ENCODE results near the gene USP28.
A peak's percentile ranks its signal among the peaks of the same experiment; 100 is the strongest.
"Not testable (repeated sequence)": the region's sequence is repeated elsewhere in the genome, so short reads cannot be mapped to it uniquely, and the experiment has no call there.

The USP28 gene, protein sequence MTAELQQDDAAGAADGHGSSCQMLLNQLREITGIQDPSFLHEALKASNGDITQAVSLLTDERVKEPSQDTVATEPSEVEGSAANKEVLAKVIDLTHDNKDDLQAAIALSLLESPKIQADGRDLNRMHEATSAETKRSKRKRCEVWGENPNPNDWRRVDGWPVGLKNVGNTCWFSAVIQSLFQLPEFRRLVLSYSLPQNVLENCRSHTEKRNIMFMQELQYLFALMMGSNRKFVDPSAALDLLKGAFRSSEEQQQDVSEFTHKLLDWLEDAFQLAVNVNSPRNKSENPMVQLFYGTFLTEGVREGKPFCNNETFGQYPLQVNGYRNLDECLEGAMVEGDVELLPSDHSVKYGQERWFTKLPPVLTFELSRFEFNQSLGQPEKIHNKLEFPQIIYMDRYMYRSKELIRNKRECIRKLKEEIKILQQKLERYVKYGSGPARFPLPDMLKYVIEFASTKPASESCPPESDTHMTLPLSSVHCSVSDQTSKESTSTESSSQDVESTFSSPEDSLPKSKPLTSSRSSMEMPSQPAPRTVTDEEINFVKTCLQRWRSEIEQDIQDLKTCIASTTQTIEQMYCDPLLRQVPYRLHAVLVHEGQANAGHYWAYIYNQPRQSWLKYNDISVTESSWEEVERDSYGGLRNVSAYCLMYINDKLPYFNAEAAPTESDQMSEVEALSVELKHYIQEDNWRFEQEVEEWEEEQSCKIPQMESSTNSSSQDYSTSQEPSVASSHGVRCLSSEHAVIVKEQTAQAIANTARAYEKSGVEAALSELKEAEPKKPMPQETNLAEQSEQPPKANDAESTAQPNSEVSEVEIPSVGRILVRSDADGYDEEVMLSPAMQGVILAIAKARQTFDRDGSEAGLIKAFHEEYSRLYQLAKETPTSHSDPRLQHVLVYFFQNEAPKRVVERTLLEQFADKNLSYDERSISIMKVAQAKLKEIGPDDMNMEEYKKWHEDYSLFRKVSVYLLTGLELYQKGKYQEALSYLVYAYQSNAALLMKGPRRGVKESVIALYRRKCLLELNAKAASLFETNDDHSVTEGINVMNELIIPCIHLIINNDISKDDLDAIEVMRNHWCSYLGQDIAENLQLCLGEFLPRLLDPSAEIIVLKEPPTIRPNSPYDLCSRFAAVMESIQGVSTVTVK

DNA sequence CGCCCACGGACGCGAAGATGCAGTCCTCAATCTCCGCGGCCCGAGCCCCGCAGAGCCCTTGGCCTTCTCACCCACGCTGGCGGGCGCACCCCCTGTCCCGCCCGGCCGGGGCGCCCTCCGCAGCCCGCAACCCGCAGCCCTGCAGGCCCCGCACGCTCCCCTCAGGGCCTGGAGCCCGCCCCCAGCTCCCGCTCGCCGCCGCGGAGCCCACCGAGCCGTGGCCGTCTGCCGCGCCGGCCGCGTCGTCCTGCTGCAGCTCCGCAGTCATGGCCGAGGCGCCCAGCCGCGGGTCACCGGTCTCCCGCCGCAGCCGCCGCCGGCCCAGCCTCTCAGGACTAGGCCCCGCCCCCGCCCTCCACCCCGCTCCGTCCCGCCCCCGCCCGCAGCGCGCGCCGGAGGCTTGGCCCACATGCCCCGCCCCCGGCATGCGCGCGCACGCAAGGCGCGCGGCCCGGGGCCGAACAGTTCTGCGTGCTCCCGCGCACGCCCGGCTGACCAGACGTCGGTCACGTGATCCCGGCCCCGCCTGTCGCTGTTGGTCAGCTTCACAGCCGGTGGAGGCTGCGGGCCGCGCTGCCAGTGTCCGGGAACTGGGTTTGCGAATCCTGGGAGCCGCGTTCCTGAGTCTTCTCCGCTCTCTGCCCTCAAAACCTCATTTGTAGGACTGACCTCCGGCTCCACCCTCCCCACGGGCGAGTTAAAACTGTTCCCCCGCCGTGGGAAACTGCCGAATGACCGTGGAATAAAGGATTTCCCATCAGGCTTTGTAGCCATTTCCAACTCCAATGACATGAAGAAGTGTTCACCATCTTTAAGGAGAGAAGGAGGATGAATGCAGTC is at the start of gene USP28:
TSS of gene USP28 (minus strand) at position 339 of the 840 bp plus-strand sequence. CDS start at position 268, 71 bp downstream.
- DNase-seq (ENCODE audit: low spot score) = peak; percentile 99

DNA sequence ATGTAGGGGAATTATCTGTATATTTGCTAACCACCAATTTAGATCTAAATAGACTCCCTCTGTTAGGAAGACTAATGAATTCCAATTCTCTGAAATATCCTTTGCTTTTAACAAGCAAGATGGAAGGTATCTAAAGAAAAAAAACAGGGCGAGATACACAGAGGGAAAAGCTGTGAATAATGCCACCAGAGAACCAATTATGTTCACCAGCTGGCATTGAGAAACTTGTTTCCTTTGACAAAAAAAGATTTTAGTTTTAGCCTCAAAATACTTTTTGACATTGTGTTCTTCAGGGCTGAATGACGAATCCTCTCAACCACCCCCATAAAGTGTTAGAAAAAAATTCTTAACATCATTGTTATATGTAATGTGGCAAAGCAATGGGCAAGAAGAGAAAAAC is 48.2 kb upstream of the USP28 start:
- DNase-seq (ENCODE audit: low spot score) = no peak

DNA sequence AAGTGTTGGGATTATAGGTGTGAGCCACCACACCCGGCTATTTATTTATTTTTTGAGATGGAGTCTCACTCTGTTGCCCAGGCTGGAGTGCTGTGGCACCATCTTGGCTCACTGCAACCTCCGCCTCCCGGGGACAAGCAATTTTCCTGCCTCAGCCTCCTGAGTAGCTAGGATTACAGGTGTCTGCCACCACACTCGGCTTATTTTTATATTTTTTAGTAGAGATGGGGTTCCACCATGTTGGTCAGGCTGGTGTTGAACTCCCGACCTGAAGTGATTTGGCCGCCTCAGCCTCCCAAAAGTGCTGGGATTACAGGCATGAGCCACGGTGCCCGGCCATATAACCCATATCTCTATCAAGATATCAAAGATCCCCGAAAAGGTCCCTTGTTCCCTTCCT is 36.1 kb upstream of the USP28 start:
- not testable (repeated sequence) for DNase-seq (ENCODE audit: low spot score)

DNA sequence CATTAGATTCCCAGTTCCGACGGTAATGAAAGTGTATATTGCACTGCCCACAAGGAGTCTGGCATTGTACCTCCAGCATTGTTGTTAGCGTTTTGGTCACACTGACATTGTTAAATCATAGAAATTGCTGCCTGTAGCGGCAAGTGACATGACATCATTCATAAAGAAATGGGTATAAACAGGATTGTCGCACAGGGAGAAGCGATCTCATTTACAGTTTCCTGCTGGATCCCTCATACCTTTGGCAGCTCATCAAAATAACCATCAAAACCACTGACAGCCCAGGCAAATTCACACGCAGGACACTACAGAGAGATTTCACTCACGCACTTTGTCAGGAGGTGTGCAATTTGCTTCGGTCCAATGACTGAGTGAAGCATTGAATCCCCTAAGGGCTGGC is 32.7 kb upstream of the USP28 start:
- DNase-seq (ENCODE audit: low spot score) = no peak

DNA sequence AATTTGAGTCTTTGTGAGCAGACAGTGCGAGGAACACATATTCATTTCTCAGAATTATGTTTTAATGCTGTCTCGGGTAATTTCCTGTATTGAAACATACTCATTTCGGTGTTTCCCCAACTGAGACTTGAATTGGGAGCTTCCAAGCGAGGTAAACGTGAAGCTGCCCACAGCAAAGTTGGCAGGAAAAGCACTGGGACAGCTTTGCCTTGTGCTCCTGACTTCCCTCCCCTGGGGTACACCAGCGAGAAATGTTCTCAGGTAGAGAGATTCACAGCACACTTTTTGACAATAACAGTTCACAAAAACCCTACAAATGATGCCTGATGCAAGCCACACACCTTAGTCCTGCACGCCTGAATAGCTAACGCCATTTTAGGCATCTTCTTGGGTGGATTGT is 32.3 kb upstream of the USP28 start:
- DNase-seq (ENCODE audit: low spot score) = no peak

DNA sequence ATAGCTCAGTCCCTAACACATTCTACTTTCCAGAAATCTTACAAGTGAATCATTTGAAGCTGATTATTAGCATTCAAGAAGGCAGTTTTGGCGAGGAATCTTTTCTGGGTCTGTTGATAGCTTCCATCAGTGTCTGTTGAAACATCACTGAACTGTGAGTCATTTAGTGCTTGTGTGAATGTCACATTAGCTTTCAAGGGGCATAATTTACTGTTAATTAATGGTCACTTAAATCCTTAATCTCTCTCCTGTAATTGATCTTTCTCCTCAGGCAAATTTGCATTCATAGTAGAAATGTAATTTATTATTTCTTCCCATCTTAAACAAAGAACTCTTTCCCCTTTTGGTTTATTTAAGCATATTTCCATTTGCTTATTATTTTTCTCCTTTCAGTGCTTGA is 31.8 kb upstream of the USP28 start:
- DNase-seq (ENCODE audit: low spot score) = no peak

DNA sequence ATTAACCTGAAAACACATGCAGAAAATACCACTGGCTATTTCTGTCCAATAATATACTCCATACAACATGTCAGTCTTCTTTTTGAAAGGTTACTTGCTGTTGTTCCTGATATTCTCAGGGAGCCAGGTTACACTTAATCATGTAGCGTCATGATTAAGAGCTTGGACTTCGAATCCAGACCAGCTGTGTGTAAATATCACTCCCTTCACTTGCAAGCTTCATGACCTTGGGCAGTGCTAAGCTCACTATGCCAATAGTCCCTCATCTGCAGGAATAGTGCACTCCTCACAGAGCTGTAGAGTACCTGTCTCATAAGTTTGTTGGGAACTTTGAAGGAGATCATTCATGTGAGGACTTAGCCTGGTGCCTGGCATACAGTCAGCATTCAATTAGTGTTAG is 31.1 kb upstream of the USP28 start:
- no peak for DNase-seq (ENCODE audit: low spot score)

DNA sequence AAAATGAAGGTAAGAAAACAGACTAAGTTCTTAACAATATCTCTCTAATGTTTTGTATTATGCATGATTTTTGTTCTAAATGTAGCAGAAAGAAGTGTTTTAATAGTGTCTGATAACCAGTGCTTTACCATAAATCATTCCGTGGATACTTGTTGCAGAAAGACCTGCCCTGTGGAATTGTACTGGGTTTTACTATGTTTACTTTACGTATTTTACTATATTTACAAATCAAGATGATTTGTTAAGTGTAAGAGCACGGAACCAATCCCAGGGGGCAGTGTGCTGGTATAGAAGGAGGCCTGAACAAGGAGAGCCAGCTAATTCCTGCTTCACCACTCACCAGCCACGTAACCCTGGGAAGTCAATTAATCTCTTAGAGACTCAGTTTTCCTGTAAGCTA is 30.7 kb upstream of the USP28 start:
- DNase-seq (ENCODE audit: low spot score) = peak; percentile 50

DNA sequence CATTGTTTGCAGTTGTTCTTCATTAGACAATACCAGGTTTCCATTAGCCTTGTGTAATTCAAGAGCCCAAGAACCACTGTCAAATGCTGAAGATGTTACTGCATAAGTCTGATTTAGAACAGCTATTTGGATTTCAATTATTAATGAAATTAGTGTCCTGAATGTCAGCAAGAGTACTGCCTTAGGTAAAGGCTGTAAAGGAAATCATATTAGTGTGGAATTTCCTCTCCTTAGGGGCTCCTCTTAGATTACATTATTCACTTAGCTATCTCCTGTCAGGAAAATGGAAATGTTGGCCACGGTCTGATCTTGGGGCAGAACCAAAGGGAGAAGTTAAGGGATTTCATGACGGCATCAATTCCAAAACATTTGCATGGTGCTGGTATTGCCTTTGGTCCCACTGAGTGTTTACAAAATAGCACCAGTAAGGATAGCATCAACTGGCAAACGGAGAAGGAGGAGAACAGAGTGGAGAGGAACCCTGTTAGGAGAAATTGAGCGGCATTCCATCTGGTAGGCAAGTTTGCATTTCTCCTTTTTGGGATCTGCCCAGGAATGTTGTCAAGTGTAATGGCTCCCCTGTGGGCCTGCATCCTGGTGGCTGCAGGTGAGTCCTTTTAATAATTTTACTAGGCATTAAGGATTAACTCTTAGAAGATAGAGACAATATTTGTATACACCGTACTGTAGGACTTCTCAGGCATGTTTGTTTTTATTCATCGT is 29.2 kb upstream of the USP28 start, which contains the start of gene HTR3B:
TSS of gene HTR3B (plus strand) at position 418 of the 723 bp plus-strand sequence. CDS start at position 556, 138 bp downstream.
- DNase-seq (ENCODE audit: low spot score) = no peak

DNA sequence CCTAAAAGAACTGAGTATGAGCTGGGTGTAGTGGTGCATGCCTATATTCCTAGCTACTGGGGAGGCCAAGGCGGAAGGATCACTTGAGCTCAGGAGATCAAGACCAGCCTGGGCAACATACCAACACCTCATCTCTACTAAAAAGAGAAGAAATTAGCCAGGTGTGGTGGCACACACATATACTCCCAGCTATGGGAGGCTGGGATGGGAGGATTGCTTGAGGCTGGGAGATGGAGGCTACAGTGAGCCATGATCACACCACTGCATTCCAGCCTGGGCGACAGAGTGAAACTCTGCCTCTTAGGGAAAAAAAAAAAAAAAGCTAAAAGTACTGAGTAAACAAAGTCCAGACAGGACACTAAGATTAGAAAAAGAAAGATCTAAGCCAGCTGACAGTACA is 25.8 kb upstream of the USP28 start:
- DNase-seq (ENCODE audit: low spot score) = no peak

DNA sequence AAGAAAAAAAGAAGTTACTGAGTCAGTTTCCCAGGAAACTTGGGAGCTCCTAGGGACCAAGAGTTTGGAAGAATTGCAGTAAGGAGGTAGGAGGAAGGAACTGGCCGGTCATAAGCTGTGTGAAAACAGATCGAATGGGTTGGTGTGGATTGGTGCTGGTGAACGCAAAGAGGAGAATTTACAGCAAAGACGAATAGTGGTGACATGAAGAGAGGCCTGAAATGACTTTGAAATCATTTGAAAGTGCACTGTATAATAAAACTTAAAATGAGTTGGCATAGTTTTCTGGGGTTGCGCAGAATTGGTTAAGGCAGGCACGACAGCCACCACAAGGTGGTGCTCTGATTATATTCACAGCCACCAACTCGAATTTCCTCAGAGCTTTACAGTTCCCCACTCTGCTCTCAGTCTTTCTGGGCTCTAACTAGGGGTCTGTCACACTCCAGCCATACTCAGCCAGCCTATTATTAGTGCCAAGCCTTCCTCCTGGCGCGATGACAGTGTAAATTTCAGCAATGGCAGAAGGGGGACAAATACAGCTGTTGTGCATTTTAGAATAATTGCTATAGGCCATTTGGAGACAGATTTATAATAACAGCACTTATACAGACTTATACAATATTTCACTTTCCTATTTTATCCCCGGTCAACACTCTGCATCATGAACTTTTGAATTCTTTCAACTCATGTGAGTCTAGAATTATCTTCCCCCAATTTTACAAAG is 20.9 kb upstream of the USP28 start:
- DNase-seq (ENCODE audit: low spot score) = peak; percentile 54

DNA sequence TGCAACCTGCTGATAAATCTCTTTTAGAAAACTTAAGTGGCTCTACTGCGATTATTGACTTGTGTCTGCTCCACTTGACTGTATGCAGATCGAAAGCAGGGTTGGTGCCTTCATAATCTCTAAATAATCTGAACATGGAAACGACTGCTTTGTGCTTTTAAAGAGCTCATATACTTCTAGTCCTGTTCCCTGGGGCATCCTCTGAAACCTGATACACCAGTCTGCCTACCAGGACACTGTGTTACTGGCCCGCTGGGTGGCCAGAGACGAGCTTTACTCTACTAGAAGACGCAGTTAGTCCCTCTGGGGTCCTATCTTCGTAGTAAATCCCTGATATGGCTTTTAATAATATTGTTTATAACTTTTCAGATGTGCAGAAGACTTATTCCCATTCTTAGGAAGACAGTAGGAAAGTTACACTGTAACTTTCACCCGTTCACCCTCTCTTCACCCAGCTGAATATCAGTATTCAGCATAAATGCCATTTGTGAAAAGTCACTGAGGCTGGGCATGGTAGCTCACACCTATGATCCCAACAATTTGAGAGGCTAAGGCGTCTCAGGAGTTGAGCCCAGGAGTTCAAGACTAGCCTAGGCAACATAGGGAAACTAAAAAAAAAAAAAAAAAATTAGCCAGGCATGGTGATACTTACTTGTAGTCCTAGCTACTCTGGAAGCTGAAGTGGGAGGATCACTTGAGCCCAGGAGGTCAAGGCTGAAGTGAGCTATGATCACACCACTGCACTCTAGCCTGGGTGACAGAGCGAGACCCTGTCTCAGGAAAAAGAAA is 20.2 kb upstream of the USP28 start:
- peak; percentile 23 for DNase-seq (ENCODE audit: low spot score)

DNA sequence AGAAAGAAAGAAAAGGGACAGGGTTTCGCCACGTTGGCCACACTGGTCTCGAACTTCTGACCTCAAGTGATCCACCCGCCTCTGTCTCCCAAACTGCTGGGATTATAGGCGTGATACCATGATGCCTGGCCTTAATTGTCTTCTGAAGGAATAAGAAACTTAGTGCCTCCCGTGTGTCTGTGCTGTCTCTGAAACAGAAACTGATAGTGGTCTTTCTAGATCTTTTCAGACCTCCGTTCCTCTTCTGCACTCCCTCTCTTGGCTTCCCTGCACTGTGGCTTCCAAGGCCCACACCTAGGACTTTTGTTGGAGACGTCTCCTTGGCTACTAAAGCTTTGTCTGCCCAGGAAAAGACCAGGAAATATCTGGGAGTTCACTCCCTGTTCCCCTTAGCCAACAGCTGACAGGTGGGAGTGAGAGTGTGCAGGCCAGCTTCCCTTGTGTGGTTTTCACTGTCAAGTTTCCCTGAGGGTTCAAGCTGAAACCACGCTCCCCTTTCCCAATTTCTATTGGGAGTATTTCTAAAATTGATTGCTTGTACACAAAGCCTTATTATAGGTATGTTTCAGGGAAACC is 19.1 kb upstream of the USP28 start:
- DNase-seq (ENCODE audit: low spot score) = no peak

DNA sequence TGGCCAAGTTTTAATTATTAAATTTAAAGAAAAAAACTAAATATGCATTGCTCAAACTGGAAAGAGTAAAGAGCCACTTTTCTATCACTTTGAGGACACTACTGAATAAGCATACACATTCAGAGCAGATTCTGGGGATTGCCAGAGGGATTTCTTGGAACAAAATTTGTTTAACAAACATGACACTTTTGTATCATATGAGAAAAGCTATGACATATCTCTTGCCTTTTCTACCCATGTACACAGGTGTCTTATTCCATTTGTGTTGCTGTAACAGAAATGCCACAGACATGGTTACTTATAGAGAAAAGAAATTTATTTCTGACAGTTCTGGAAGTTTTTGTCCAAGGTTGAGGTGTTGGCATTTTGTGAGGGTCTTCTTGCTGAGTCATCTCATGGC is 13.5 kb upstream of the USP28 start:
- no peak for DNase-seq (ENCODE audit: low spot score)

DNA sequence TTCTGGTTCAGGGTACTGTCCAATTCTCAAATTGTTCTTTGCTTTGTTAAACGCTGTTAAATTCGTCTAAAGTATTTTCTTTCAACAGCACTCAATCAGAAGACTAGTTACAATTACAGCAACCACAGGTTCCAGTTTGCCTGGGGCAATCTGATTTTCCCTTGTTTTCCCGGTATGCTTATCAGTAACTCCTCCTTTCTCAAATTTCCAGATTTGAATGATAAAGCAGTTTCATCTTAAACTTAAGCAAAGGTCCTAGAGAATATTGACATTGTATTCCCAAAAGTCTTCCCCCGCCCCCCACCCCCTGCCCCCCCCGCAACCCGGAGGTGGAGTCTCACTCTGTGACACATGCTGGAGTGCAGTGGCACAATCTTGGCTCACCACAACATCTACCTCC is 10.5 kb upstream of the USP28 start:
- no peak for DNase-seq (ENCODE audit: low spot score)

DNA sequence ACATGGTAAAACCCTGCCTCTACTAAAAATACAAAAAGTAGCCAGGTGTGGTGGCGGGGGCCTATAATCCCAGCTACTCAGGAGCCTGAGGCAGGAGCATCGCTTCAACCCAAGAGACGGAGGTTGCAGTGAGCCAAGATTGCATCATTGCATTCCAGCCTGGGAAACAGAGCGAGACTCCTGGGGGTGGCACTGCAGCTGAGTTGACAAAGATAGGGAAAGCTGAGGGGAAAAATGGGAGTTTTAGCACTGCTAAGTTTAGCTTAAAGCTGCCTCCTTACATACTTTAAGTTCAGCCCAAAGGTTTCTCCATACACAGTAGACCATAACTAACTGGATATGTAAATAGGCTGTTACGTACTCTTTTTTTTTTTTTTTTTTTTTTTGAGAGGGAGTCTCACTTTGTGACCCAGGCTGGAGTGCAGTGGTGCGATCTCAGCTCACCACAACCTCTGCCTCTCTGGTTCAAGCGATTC is 9.0 kb upstream of the USP28 start:
- DNase-seq (ENCODE audit: low spot score) = no peak

DNA sequence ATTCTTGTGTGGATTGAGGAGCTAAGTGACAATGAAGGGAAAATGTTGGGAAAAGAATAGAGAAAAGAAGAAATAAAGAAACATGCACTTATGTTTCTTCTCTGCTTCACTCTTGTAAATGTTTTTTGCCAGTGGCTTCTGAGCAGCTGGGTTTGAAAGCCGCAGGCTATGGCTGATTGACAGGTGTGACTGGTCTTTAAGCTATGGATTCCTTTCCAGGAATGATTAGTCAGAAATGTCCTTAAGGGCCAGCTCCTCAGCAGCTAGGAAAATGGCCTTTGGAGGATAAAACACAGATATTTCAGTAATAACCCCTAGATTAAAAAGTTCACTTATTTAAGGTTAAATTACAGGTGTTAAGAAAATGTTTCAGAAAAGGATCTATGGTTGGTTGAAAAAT is 6.5 kb upstream of the USP28 start:
- DNase-seq (ENCODE audit: low spot score) = no peak

DNA sequence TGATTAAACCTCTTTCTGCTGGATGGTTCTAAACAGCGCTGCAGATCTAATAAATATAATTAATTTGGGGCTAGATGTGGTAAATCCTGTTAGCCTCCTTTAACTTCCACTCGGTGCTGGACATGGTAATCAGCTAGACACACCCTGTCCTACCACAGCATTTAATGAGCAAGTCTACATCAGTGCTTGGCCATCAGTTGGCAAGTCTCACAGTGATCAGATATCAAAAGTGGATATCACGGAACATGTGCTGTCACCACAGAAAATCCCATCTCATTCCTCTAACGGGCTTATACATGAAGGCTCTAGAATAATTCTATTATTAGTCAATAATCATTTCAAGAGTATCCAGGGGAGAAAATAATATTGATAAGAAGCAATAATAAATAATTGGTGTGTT is 5.6 kb upstream of the USP28 start:
- DNase-seq (ENCODE audit: low spot score) = no peak

DNA sequence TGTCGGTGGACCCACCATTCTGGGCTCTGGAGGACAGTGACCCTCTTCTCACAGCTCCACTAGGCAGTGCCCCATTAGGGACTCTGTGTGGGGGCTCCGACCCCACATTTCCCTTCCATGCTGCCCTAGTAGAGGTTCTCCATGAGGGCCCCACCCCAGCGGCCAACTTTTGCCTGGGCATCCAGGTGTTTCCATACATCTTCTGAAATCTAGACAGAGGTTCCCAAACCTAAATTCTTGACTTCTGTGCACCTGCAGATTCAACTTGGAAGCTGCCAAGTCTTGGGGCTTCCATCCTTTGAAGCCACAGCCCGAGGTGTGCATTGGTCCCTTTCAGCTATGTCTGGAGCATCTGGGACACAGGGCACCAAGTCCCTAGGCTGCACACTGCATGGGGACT is 4.1 kb upstream of the USP28 start:
- not testable (repeated sequence) for DNase-seq (ENCODE audit: low spot score)
